ENCODE measurements around the gene PPARG.

The PPARG gene

GRCh38 chr3:12313519-12313918 lies 24.6 kb downstream of the PPARG start:
- DNase-seq: no peak

DNA sequence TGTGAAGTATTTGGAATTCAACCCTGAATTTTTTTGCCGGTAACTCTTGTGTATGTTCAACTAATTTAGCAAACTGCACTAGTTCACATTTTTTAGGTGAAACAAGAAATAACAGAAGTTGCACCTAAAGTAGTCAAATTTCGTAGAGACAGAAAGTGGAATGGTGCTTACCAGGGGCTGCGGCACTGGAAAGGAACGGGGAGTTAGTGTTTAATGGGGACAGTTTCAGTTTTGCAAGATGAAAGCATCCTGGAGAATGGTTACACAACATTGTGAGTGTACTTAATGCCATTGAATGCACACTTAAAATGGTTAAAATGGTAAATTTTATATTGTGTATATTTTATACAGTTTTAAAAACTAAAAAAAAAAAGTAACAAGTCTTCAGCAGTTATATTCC lies 27.4 kb downstream of the PPARG start:
- no peak for DNase-seq

GRCh38 chr3:12316729-12317351 lies 28.0 kb downstream of the PPARG start:
- no peak for DNase-seq

DNA sequence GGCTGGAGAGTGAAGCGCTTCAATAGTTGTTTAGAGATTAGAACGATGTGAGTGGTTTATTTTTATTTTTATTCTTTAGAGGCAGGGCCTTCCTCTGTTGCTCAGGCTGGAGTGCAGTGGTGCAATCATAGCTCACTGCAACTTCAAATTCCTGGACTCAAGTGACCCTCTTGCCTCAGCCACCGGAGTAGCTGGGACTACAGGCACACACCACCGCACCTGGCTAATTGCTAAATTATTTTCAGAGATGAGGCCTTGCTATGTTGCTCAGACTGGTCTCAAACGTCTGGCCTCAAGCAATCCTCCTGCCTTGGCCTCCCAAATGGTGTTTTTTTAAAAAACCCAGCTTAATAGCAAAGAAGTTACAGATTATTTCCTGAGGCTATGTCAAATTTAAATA lies 29.0 kb downstream of the PPARG start:
- DNase-seq: no peak

GRCh38 chr3:12318758-12319621 lies 30.1 kb downstream of the PPARG start:
- DNase-seq: no peak

- DNase-seq: no peak
Observed at GRCh38 chr3:12321015-12321414, 32.1 kb downstream of the PPARG start.

- DNase-seq: no peak
Observed at GRCh38 chr3:12323237-12323636, 34.4 kb downstream of the PPARG start.

GRCh38 chr3:12325586-12326515 lies 37.0 kb downstream of the PPARG start:
- DNase-seq: no peak

GRCh38 chr3:12327021-12327420 lies 38.2 kb downstream of the PPARG start:
- no peak for DNase-seq

DNA sequence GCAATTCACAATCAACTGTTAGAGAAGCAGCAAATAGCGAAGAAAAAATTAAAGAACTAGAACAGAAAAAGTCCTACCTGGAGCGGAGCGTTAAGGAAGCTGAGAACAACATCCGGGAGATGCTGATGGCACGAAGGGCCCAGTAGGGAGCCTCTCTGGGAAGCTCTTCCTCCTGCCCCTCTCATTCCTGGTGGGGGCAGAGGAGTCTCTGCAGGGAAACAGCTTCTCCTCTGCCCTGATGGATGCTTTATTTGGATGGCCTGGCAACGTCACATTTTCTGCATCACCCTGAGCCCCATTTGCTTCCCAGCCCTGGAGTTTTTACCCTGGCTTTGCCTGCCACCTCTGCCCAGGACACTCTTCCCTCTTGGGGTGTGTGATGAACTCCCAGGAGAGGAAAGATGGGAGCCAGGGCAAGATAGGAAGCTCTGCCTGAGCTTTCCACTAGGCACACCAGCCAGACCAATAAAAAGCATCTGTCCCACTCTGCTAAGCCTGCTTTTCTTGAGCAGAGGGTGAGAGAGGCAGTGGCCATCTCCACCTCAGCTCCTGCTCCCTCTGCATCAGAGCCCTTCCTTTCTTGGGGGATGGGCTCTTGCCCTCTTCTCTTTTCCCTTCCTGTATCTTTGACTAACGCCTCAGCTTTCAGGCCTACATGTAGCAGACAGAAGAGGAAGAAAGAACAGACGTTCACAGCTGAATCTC lies 39.4 kb downstream of the PPARG start:
- DNase-seq: no peak

- no peak for DNase-seq
Observed at GRCh38 chr3:12328837-12329462, 40.1 kb downstream of the PPARG start.

DNA sequence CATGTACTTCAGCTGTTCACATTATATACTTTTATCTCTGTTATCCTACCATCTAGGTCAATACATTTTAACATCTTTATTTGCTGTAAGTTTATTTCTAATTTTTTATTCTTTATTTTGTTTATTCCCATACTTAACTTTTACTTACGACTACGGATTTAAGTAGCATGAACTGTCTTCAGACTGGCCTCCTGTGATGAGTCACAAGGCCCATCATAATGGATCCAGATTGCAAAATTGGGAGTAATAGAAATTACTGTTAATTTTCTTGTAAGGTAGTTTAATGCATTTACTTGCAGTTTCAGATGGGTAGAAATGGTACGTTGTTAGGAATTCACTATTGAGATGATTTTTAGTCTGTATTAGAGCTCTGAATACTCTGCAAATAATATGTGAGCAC lies 45.9 kb downstream of the PPARG start:
- DNase-seq: no peak

- DNase-seq: no peak
Observed at GRCh38 chr3:12335421-12335820, 46.6 kb downstream of the PPARG start.

GRCh38 chr3:12336099-12336498 lies 47.2 kb downstream of the PPARG start:
- DNase-seq: no peak

DNA sequence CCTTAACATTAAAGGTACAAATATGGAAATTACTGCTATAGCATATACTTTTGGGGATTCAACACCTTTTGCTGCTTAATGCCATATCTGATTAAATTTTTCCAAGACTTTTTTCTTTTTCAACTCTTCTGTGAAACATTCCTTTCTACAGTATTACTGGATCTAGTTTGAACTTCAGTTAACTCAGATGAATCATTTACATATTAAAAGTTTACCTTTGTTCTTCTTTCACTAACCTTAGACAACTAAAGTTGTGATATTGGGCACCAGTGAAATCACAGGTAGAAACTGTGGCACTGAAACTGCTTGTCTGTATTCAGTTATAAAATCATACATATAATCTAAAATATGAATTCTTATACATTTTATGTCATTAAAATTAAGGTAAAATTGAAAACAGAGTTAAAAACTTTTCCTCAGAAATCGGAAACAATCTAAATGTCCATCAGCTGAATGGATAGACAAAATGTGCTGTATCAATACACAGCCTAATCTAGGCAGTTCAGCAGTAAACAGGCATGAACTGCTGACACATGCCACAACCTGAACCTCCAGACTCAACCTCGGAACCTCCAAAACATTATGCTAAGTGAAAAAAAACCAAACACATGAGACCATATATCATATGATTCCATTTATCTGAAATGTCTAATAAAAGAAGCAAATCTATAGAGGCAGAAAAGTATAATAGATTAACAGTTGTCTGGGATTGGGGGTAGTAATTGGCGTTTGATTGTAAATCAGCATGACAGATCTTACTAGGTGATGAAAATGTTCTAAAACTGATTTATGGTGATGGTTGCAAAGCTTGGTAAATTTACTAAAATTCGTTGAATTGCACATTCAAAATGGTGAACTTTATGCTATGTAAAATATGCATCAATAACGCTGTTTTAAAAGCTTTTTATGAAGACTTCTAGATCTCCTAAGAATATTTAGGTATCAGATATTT lies 50.0 kb downstream of the PPARG start:
- DNase-seq: no peak

DNA sequence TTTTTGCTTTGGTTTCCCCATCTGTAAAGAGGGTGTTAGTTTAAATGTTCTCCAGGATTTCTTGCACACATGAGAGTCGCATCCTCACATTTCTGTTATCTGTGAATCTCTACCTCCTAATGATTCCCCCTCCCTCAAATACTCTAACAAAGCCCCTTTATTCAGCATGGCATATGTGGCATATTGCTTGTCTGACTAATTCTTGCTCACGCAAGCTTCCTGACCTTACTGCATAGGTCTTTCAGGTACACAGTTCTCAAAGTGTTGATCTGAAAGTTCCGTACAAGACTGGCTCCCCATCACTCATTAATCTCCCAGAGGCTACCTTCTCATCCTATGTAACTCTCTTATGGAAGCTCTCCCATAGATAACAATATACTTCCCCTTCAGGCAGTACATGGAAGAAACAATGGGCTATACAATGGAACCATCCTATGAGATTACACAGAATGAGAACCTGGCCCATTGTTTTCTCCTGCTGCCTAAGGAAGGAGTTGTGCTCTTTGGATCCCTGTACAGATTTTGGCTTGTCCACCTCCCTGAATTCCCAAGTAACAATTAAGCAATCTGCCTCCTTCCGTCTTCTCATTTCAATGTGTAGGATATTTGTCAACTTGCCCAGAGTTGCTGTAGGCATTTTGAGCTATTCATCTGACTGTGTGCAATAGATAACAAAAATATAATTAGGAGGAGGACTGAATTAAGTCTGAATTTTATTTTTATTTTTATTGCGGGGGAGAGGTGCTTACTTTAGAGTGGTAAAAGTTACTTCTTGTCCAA lies 51.0 kb downstream of the PPARG start:
- no peak for DNase-seq

GRCh38 chr3:12340506-12340905 lies 51.6 kb downstream of the PPARG start:
- DNase-seq: no peak

- DNase-seq: no peak
Observed at GRCh38 chr3:12342151-12342550, 53.3 kb downstream of the PPARG start.

- no peak for DNase-seq
Observed at GRCh38 chr3:12343047-12343501, 54.2 kb downstream of the PPARG start.

- no peak for DNase-seq
Observed at GRCh38 chr3:12345141-12345561, 56.3 kb downstream of the PPARG start.
